ENCODE data around the gene DENND4A. TPM values are rescaled to one million over a fixed set of nuclear protein-coding genes. Genes with fewer than 3 reads are reported as not detected.

Gene DENND4A
- total and polyA plus RNA-seq, 3 donors from 2014 or later = 16.5 to 65.7 (median 63.4) TPM

DNA sequence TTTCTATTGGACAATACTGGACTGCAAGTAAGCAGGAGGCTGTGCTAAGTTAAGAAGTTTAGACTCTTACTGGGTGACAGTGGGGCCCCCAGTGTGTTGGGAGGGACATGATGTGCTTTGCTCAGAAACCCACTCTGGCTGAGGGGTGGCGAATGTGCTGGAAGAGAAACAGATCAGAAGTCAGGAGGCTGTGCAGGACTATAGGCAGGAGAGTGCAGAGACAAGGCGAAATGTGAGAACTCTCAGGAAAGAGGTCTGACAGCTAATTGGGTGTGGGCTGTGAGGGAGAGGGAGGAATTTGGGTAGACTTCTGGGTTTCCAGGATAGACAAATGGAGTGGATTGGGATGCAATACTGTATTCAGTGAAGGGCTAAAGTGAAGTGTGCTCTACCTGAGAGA, 158.3 kb downstream of the DENND4A start:
- no peaks in the 10 kb centered on the region for H3K36me3 ChIP-seq (ENCODE audit: low read depth, missing control alignments)
- H3K4me1 ChIP-seq = peaks cover 4% of the 10 kb centered on the region
- H3K27ac ChIP-seq = no peak overlapping the region
- no peak for TF ChIP-seq POLR2A (IDR thresholded peaks at IDR 0.05)
- intact Hi-C loops (cut with DNase I; ENCODE audit: low total_unique reads) = no loop called here
- no peak for DNase-seq
- no peaks in the 10 kb centered on the region for H3K27me3 ChIP-seq
- no peak overlapping the region for H3K4me3 ChIP-seq
- 85 to 89% methylated on average over 2 of the region's 2 CpGs for WGBS, 2 donors
- no peaks in the 10 kb centered on the region for H3K9me3 ChIP-seq

DNA sequence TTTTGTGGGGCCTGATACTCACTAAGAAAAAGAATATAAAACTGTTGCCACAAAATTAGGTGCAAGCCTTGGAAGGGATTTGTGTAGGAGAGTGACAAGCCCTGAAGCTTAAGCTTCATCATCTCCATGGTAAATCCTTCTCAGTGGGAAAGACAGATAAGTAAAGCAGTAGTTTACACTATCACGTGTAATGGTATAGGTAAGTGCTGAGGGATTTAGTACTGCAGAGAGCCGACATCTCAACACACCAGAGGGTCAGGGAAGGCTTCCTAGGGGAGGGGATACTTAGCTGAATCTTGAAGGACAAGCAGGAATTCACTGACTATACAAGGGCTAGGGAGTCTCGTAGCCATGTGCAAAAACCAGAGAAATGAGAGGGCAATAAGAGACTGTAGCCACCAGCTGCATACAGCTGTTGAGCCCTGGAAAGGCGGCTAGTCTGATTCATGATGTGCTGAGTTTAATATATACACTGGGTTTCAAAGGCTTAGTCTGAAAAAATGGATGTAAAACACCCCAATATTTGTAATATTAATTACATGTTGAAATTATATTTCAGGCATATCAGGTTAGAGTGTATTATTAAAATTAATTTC, 159.2 kb downstream of the DENND4A start:
- no peaks in the 10 kb centered on the region for H3K27me3 ChIP-seq
- H3K4me1 ChIP-seq = no peaks in the 10 kb centered on the region
- H3K27ac ChIP-seq = no peak overlapping the region
- TF ChIP-seq, protein P1, sequence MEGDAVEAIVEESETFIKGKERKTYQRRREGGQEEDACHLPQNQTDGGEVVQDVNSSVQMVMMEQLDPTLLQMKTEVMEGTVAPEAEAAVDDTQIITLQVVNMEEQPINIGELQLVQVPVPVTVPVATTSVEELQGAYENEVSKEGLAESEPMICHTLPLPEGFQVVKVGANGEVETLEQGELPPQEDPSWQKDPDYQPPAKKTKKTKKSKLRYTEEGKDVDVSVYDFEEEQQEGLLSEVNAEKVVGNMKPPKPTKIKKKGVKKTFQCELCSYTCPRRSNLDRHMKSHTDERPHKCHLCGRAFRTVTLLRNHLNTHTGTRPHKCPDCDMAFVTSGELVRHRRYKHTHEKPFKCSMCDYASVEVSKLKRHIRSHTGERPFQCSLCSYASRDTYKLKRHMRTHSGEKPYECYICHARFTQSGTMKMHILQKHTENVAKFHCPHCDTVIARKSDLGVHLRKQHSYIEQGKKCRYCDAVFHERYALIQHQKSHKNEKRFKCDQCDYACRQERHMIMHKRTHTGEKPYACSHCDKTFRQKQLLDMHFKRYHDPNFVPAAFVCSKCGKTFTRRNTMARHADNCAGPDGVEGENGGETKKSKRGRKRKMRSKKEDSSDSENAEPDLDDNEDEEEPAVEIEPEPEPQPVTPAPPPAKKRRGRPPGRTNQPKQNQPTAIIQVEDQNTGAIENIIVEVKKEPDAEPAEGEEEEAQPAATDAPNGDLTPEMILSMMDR (IDR thresholded peaks at IDR 0.05) = no peak
- TF ChIP-seq POLR2A (IDR thresholded peaks at IDR 0.05) = no peak
- no peaks in the 10 kb centered on the region for H3K9me3 ChIP-seq
- no peaks in the 10 kb centered on the region for H3K36me3 ChIP-seq (ENCODE audit: low read depth, missing control alignments)
- H3K4me3 ChIP-seq = no peak overlapping the region
- no peak for DNase-seq
- intact Hi-C loops (cut with DNase I; ENCODE audit: low total_unique reads) = no loop called here
- WGBS, 2 donors = 79% methylated on average over 4 of the region's 4 CpGs

DNA sequence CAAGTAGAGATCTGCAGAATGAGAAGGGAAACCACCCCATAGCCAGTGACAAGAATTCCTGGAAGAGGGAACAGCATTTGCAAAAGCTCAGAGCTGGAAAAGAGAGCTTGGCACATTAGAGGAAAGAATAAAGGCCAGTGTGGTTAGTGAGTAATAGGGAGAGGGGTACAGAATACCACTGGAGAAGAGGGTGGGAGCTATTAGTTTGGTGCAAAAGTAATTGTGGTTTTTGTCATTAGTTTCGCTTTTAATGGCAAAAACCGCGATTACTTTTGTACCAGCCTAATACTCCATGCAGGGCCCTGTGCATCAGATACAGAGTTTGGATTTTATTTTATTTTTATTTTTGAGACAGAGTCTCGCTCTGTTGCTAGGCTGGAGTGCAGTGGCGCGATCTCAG, 160.6 kb downstream of the DENND4A start:
- no peak for DNase-seq
- WGBS, 2 donors = 95% methylated on average over 6 of the region's 6 CpGs
- Histone ChIP-seq H3K27ac (no peak overlapping the region), H3K27me3 (no peaks in the 10 kb centered on the region), H3K4me3 (no peak overlapping the region), H3K9me3 (no peaks in the 10 kb centered on the region), H3K36me3 (ENCODE audit: low read depth, missing control alignments) (no peaks in the 10 kb centered on the region), H3K4me1 (no peaks in the 10 kb centered on the region)
- TF ChIP-seq, protein P1 (IDR thresholded peaks at IDR 0.05) = no peak
- no peak for TF ChIP-seq POLR2A (IDR thresholded peaks at IDR 0.05)
- intact Hi-C loops (cut with DNase I; ENCODE audit: low total_unique reads) = no loop called here

DNA sequence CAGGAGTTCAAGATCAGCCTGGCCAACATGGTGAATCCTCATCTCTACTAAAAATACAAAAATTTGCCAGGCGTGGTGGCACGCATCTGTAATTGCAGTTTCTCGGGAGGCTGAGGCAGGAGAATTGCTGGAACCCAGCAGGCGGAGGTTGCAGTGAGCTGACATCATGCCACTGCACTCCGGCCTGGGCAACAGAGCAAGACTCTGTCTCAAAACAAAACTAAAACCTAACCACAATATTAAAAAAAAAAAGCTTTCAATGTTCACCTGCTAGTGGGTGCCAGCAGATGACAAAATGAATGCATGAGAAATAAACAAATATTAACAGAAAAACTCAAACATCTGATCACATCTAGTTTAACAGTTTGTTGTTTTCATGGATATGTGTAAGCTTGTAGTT, 161.3 kb downstream of the DENND4A start:
- WGBS, 2 donors = 91 to 97% methylated on average over 5 of the region's 5 CpGs

DNA sequence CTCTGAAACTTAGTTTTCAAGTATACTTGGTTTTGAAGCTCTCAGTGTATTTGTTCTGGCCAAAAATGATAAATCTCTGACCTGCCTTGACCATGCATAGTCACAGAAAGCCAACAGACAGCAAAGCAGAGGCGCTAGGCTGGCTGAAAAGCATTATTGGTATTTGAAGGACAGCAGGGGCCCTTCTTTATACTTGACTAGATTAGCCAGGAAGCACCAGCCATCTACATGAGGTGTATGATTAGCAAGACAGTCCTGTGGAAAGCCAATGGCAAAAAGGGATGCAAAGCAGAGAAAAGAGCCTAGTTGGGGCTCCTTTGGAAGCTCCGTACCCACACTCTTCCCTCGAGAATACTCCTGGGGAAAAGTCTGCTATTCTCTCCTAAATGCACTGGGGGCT, 162.5 kb downstream of the DENND4A start:
- H3K27ac ChIP-seq = no peak overlapping the region
- H3K27me3 ChIP-seq = no peaks in the 10 kb centered on the region
- H3K4me3 ChIP-seq = no peak overlapping the region
- intact Hi-C loops (cut with DNase I; ENCODE audit: low total_unique reads) = no loop called here
- H3K9me3 ChIP-seq = no peaks in the 10 kb centered on the region
- WGBS, 2 donors = 86 to 92% methylated on average over 3 of the region's 3 CpGs
- H3K36me3 ChIP-seq (ENCODE audit: low read depth, missing control alignments) = no peaks in the 10 kb centered on the region
- no peak for DNase-seq
- TF ChIP-seq, protein P1 (IDR thresholded peaks at IDR 0.05) = no peak
- no peak for TF ChIP-seq POLR2A (IDR thresholded peaks at IDR 0.05)
- H3K4me1 ChIP-seq = no peaks in the 10 kb centered on the region

More for the DNA sequence above, 161.3 kb downstream of the DENND4A start:
- no peaks in the 10 kb centered on the region for H3K9me3 ChIP-seq
- no peaks in the 10 kb centered on the region for H3K36me3 ChIP-seq (ENCODE audit: low read depth, missing control alignments)
- TF ChIP-seq, protein P1 (IDR thresholded peaks at IDR 0.05) = no peak
- TF ChIP-seq POLR2A (IDR thresholded peaks at IDR 0.05) = no peak
- intact Hi-C loops (cut with DNase I; ENCODE audit: low total_unique reads) = no loop called here
- H3K4me3 ChIP-seq = no peak overlapping the region
- no peak overlapping the region for H3K27ac ChIP-seq
- H3K27me3 ChIP-seq = no peaks in the 10 kb centered on the region
- no peaks in the 10 kb centered on the region for H3K4me1 ChIP-seq
- no peak for DNase-seq
